ENCODE measurements around the gene PSMG4. TPM values are rescaled to one million over a fixed set of nuclear protein-coding genes. Genes with fewer than 3 reads are reported as not detected.

PSMG4 gene
- total RNA-seq, 1 experiment from 2014 or later, result 27.0 TPM

- Histone ChIP-seq H3K4me3 (ENCODE audit: low read depth in 2 of 2, low read length in 2 of 2) (no peak overlapping the region), H3K27me3 (ENCODE audit: control insufficient read depth, insufficient read depth, low read length) (no peaks in the 10 kb centered on the region), H3K36me3 (ENCODE audit: control insufficient read depth, insufficient read depth, low read length) (no peaks in the 10 kb centered on the region), H3K27ac (ENCODE audit: low read length) (no peak overlapping the region), H3K4me1 (ENCODE audit: control insufficient read depth, insufficient read depth, low read length) (peaks cover 15% of the 10 kb centered on the region), H3K9me3 (ENCODE audit: control insufficient read depth, insufficient read depth, low read depth, low read length) (no peaks in the 10 kb centered on the region)
- in situ Hi-C loops (cut with HindIII; ENCODE audit: low pct_unique_long_range_greater_than_20kb, low sequenced_read_pairs) (no loop called here), intact Hi-C loops (cut with micrococcal nuclease; ENCODE audit: unreplicated experiment) (loop anchor here (10.0 kb wide), 1 partner anchor 157 kb away; the partner anchor contains the start of gene SLC22A23)
- ATAC-seq (peak; percentile 6; the same call in 1 of the 2 replicates), DNase-seq (ENCODE audit: low read depth, low spot score) (no peak)
- BruUV-seq (replicated peaks), result no TSS peak
- CTCF ChIA-PET, result no interaction called here
- no peak for TF ChIP-seq TCF7L2 (IDR thresholded peaks at IDR 0.05; ENCODE audit: low read depth, low read length)
- no peak for TF ChIP-seq CTCF (IDR thresholded peaks at IDR 0.05)
- no peak for TF ChIP-seq SIN3A (IDR thresholded peaks at IDR 0.05; ENCODE audit: borderline replicate concordance, insufficient read depth, low read depth, low read length)
- POLR2A ChIA-PET, result no interaction called here
Measured at GRCh38 chr6:3297909-3298308, 39.2 kb downstream of the PSMG4 start.

GRCh38 chr6:3299221-3299620 lies 40.5 kb downstream of the PSMG4 start:
- H3K9me3 ChIP-seq (ENCODE audit: control insufficient read depth, insufficient read depth, low read depth, low read length), result no peaks in the 10 kb centered on the region
- ATAC-seq (no peak), DNase-seq (ENCODE audit: low read depth, low spot score) (no peak)
- no peak overlapping the region for H3K27ac ChIP-seq (ENCODE audit: low read length)
- intact Hi-C loops (cut with micrococcal nuclease; ENCODE audit: unreplicated experiment) (loop anchor here (10.0 kb wide), 1 partner anchor 156 kb away; the partner anchor contains the start of gene SLC22A23), in situ Hi-C loops (cut with HindIII; ENCODE audit: low pct_unique_long_range_greater_than_20kb, low sequenced_read_pairs) (no loop called here)
- H3K4me3 ChIP-seq (ENCODE audit: low read depth in 2 of 2, low read length in 2 of 2), result no peak overlapping the region
- peaks cover 15% of the 10 kb centered on the region for H3K4me1 ChIP-seq (ENCODE audit: control insufficient read depth, insufficient read depth, low read length)
- no TSS peak for BruUV-seq (replicated peaks)
- TF ChIP-seq CTCF (IDR thresholded peaks at IDR 0.05), result no peak
- TF ChIP-seq REST (IDR thresholded peaks at IDR 0.05; ENCODE audit: insufficient read depth in 1 of 2, low read depth in 2 of 2, low read length in 1 of 2), result no peak
- no peak for TF ChIP-seq SIN3A (IDR thresholded peaks at IDR 0.05; ENCODE audit: borderline replicate concordance, insufficient read depth, low read depth, low read length)
- no peak for TF ChIP-seq POLR2AphosphoS5 (IDR thresholded peaks at IDR 0.05; ENCODE audit: low read depth, low read length)
- no peak for TF ChIP-seq TCF7L2 (IDR thresholded peaks at IDR 0.05; ENCODE audit: low read depth, low read length)
- CTCF ChIA-PET, result no interaction called here
- H3K27me3 ChIP-seq (ENCODE audit: control insufficient read depth, insufficient read depth, low read length), result no peaks in the 10 kb centered on the region
- POLR2A ChIA-PET, result no interaction called here
- no peaks in the 10 kb centered on the region for H3K36me3 ChIP-seq (ENCODE audit: control insufficient read depth, insufficient read depth, low read length)
